ENCODE data around the gene L3MBTL1. TPM values are rescaled to one million over a fixed set of nuclear protein-coding genes. Genes with fewer than 3 reads are reported as not detected.

The L3MBTL1 gene
- polyA plus RNA-seq, 1 donor, result 18.8 TPM

GRCh38 chr20:43535370-43536004 lies 28.0 kb downstream of the L3MBTL1 start:
- Histone ChIP-seq H3K4me3 (ENCODE audit: low read length) (no peak overlapping the region), H3K4me1 (ENCODE audit: control insufficient read depth, insufficient read depth, low read length) (peaks cover 15% of the 10 kb centered on the region), H3K27ac (ENCODE audit: low read length) (no peak overlapping the region), H3K9me3 (ENCODE audit: control insufficient read depth, low read depth, low read length) (no peaks in the 10 kb centered on the region), H3K27me3 (ENCODE audit: control insufficient read depth, insufficient read depth, low read length) (no peaks in the 10 kb centered on the region), H3K36me3 (ENCODE audit: control insufficient read depth, insufficient read depth, low read length) (peaks cover 35% of the 10 kb centered on the region)
- no CpG with 5 or more reads among the region's 7 CpGs for WGBS (ENCODE audit: insufficient coverage, low lambda C conversion rate)
- DNase-seq, result no peak

GRCh38 chr20:43536041-43536816 lies 28.7 kb downstream of the L3MBTL1 start:
- DNase-seq, result no peak
- Histone ChIP-seq H3K4me3 (ENCODE audit: low read length) (no peak overlapping the region), H3K4me1 (ENCODE audit: control insufficient read depth, insufficient read depth, low read length) (peaks cover 10% of the 10 kb centered on the region), H3K9me3 (ENCODE audit: control insufficient read depth, low read depth, low read length) (no peaks in the 10 kb centered on the region), H3K27ac (ENCODE audit: low read length) (no peak overlapping the region), H3K27me3 (ENCODE audit: control insufficient read depth, insufficient read depth, low read length) (no peaks in the 10 kb centered on the region), H3K36me3 (ENCODE audit: control insufficient read depth, insufficient read depth, low read length) (peaks cover 36% of the 10 kb centered on the region)
- WGBS (ENCODE audit: insufficient coverage, low lambda C conversion rate), result no CpG with 5 or more reads among the region's 19 CpGs

GRCh38 chr20:43536817-43537440 lies 29.4 kb downstream of the L3MBTL1 start:
- H3K36me3 ChIP-seq (ENCODE audit: control insufficient read depth, insufficient read depth, low read length), result peaks cover 36% of the 10 kb centered on the region
- H3K9me3 ChIP-seq (ENCODE audit: control insufficient read depth, low read depth, low read length), result no peaks in the 10 kb centered on the region
- H3K4me1 ChIP-seq (ENCODE audit: control insufficient read depth, insufficient read depth, low read length), result peaks cover 4% of the 10 kb centered on the region
- WGBS (ENCODE audit: insufficient coverage, low lambda C conversion rate), result no CpG with 5 or more reads among the region's 2 CpGs
- no peak overlapping the region for H3K4me3 ChIP-seq (ENCODE audit: low read length)
- no peak for DNase-seq
- H3K27ac ChIP-seq (ENCODE audit: low read length), result no peak overlapping the region
- no peaks in the 10 kb centered on the region for H3K27me3 ChIP-seq (ENCODE audit: control insufficient read depth, insufficient read depth, low read length)

GRCh38 chr20:43537921-43538877 lies 30.7 kb downstream of the L3MBTL1 start:
- H3K27ac ChIP-seq (ENCODE audit: low read length), result no peak overlapping the region
- H3K36me3 ChIP-seq (ENCODE audit: control insufficient read depth, insufficient read depth, low read length), result peaks cover 36% of the 10 kb centered on the region
- no CpG with 5 or more reads among the region's 4 CpGs for WGBS (ENCODE audit: insufficient coverage, low lambda C conversion rate)
- H3K4me1 ChIP-seq (ENCODE audit: control insufficient read depth, insufficient read depth, low read length), result peaks cover 3% of the 10 kb centered on the region
- peak; percentile 48 for DNase-seq
- no peaks in the 10 kb centered on the region for H3K27me3 ChIP-seq (ENCODE audit: control insufficient read depth, insufficient read depth, low read length)
- H3K4me3 ChIP-seq (ENCODE audit: low read length), result no peak overlapping the region
- H3K9me3 ChIP-seq (ENCODE audit: control insufficient read depth, low read depth, low read length), result no peaks in the 10 kb centered on the region

GRCh38 chr20:43538878-43539700 lies 31.6 kb downstream of the L3MBTL1 start:
- no peak overlapping the region for H3K4me3 ChIP-seq (ENCODE audit: low read length)
- H3K36me3 ChIP-seq (ENCODE audit: control insufficient read depth, insufficient read depth, low read length), result peaks cover 43% of the 10 kb centered on the region
- DNase-seq, result peak in 1 of 2 donors; percentile 23
- no peak overlapping the region for H3K27ac ChIP-seq (ENCODE audit: low read length)
- peaks cover 3% of the 10 kb centered on the region for H3K4me1 ChIP-seq (ENCODE audit: control insufficient read depth, insufficient read depth, low read length)
- WGBS (ENCODE audit: insufficient coverage, low lambda C conversion rate), result no CpG with 5 or more reads among the region's 6 CpGs
- H3K27me3 ChIP-seq (ENCODE audit: control insufficient read depth, insufficient read depth, low read length), result no peaks in the 10 kb centered on the region
- no peaks in the 10 kb centered on the region for H3K9me3 ChIP-seq (ENCODE audit: control insufficient read depth, low read depth, low read length)

- Histone ChIP-seq H3K9me3 (ENCODE audit: control insufficient read depth, low read depth, low read length) (no peaks in the 10 kb centered on the region), H3K4me1 (ENCODE audit: control insufficient read depth, insufficient read depth, low read length) (peaks cover 3% of the 10 kb centered on the region), H3K27me3 (ENCODE audit: control insufficient read depth, insufficient read depth, low read length) (no peaks in the 10 kb centered on the region), H3K36me3 (ENCODE audit: control insufficient read depth, insufficient read depth, low read length) (peaks cover 35% of the 10 kb centered on the region), H3K4me3 (ENCODE audit: low read length) (no peak overlapping the region), H3K27ac (ENCODE audit: low read length) (no peak overlapping the region)
- DNase-seq, result no peak
- no CpG with 5 or more reads among the region's 17 CpGs for WGBS (ENCODE audit: insufficient coverage, low lambda C conversion rate)
Observed at GRCh38 chr20:43539975-43540672, 32.6 kb downstream of the L3MBTL1 start.

GRCh38 chr20:43540673-43541060 lies 33.2 kb downstream of the L3MBTL1 start:
- Histone ChIP-seq H3K4me3 (ENCODE audit: low read length) (no peak overlapping the region), H3K9me3 (ENCODE audit: control insufficient read depth, low read depth, low read length) (no peaks in the 10 kb centered on the region), H3K27me3 (ENCODE audit: control insufficient read depth, insufficient read depth, low read length) (no peaks in the 10 kb centered on the region), H3K4me1 (ENCODE audit: control insufficient read depth, insufficient read depth, low read length) (peaks cover 3% of the 10 kb centered on the region), H3K27ac (ENCODE audit: low read length) (no peak overlapping the region), H3K36me3 (ENCODE audit: control insufficient read depth, insufficient read depth, low read length) (peaks cover 32% of the 10 kb centered on the region)
- no CpG with 5 or more reads among the region's 7 CpGs for WGBS (ENCODE audit: insufficient coverage, low lambda C conversion rate)
- DNase-seq, result no peak

GRCh38 chr20:43541214-43541613 lies 33.7 kb downstream of the L3MBTL1 start:
- H3K4me3 ChIP-seq (ENCODE audit: low read length), result no peak overlapping the region
- no CpG with 5 or more reads among the region's 2 CpGs for WGBS (ENCODE audit: insufficient coverage, low lambda C conversion rate)
- H3K27ac ChIP-seq (ENCODE audit: low read length), result no peak overlapping the region
- H3K4me1 ChIP-seq (ENCODE audit: control insufficient read depth, insufficient read depth, low read length), result peaks cover 3% of the 10 kb centered on the region
- H3K9me3 ChIP-seq (ENCODE audit: control insufficient read depth, low read depth, low read length), result no peaks in the 10 kb centered on the region
- no peaks in the 10 kb centered on the region for H3K27me3 ChIP-seq (ENCODE audit: control insufficient read depth, insufficient read depth, low read length)
- peaks cover 30% of the 10 kb centered on the region for H3K36me3 ChIP-seq (ENCODE audit: control insufficient read depth, insufficient read depth, low read length)
- DNase-seq, result no peak

- no peak overlapping the region for H3K4me3 ChIP-seq (ENCODE audit: low read length)
- WGBS (ENCODE audit: insufficient coverage, low lambda C conversion rate), result no CpG with 5 or more reads among the region's 5 CpGs
- H3K27ac ChIP-seq (ENCODE audit: low read length), result peak overlapping the region; percentile 51
- peaks cover 26% of the 10 kb centered on the region for H3K36me3 ChIP-seq (ENCODE audit: control insufficient read depth, insufficient read depth, low read length)
- H3K27me3 ChIP-seq (ENCODE audit: control insufficient read depth, insufficient read depth, low read length), result no peaks in the 10 kb centered on the region
- peak in 1 of 2 donors; percentile 66 for DNase-seq
- peaks cover 4% of the 10 kb centered on the region for H3K9me3 ChIP-seq (ENCODE audit: control insufficient read depth, low read depth, low read length)
- H3K4me1 ChIP-seq (ENCODE audit: control insufficient read depth, insufficient read depth, low read length), result peaks cover 3% of the 10 kb centered on the region
Observed at GRCh38 chr20:43542161-43542560, 34.7 kb downstream of the L3MBTL1 start.

Data from large intestine (tissue), 3 donors.